OCI-LY1 (cell line): ENCODE data around the gene MAML2.

Source experiments
- H2AFZ ChIP-seq: fragments of 200-600 bp; sonication (generic), shearing (Covaris generic); 2 replicates; pipeline ENCODE4 v1.6.0; 2014; ENCODE audit warnings: antibody characterized with exemption, mild to moderate bottlenecking, low read length
- H3F3A ChIP-seq: fragments of 200-600 bp; sonication (generic), shearing (Covaris generic); 2 replicates; pipeline ENCODE4 v1.6.0; 2014; ENCODE audit warnings: mild to moderate bottlenecking, antibody characterized with exemption, low read length, moderate library complexity; ENCODE audit not compliant: insufficient read depth
- H3K27ac ChIP-seq: fragments of 200-600 bp; sonication (generic); 2 replicates; pipeline ENCODE4 v1.5.1; 2014; ENCODE audit warnings: low read length, mixed run types, mild to moderate bottlenecking, low read depth; ENCODE audit not compliant: poor library complexity, severe bottlenecking
- H3K27me3 ChIP-seq: fragments of 200-600 bp; sonication (generic); 2 replicates; pipeline ENCODE4 v1.6.0; 2014; ENCODE audit warnings: antibody characterized with exemption, mild to moderate bottlenecking, low read length, moderate library complexity; ENCODE audit not compliant: insufficient read depth
- H3K36me3 ChIP-seq: fragments of 200-600 bp; sonication (generic); 2 replicates; pipeline ENCODE4 v1.6.1; 2014; ENCODE audit warnings: mild to moderate bottlenecking, antibody characterized with exemption, low read length, moderate library complexity, mixed read lengths; ENCODE audit not compliant: insufficient read depth
- H3K4me1 ChIP-seq: fragments of 200-600 bp; sonication (generic); 2 replicates; pipeline ENCODE4 v1.5.1; 2014; ENCODE audit warnings: mild to moderate bottlenecking, low read length, moderate library complexity; ENCODE audit not compliant: insufficient read depth, severe bottlenecking
- H3K4me2 ChIP-seq: fragments of 200-600 bp; sonication (generic), shearing (Covaris generic); 2 replicates; pipeline ENCODE4 v1.6.1; 2014; ENCODE audit warnings: low read length
- H3K4me3 ChIP-seq: fragments of 200-600 bp; sonication (generic); 2 replicates; pipeline ENCODE4 v1.5.1; 2014; ENCODE audit warnings: low read length, low read depth, mild to moderate bottlenecking, mixed read lengths; ENCODE audit not compliant: poor library complexity, severe bottlenecking
- H3K79me2 ChIP-seq: fragments of 200-600 bp; shearing (Covaris generic); 2 replicates; pipeline ENCODE4 v1.6.1; 2016; ENCODE audit warnings: mixed run types, low read length, mixed read lengths; ENCODE audit not compliant: insufficient read depth
- H3K9ac ChIP-seq: fragments of 200-600 bp; sonication (generic), shearing (Covaris generic); 2 replicates; pipeline ENCODE4 v1.6.1; 2014; ENCODE audit warnings: mild to moderate bottlenecking, low read length, mixed read lengths
- H3K9me2 ChIP-seq: fragments of 200-600 bp; sonication (generic), shearing (Covaris generic); 2 replicates; pipeline ENCODE4 v1.6.1; 2014; ENCODE audit warnings: low read depth, mild to moderate bottlenecking, low read length, mixed read lengths
- H3K9me3 ChIP-seq: fragments of 200-600 bp; shearing (Covaris generic); 2 replicates; pipeline ENCODE4 v1.6.1; 2014; ENCODE audit warnings: low read length, mixed read lengths
- H4K20me1 ChIP-seq: fragments of 200-600 bp; sonication (generic), shearing (Covaris generic); 2 replicates; pipeline ENCODE4 v1.6.0; 2016; ENCODE audit warnings: mild to moderate bottlenecking, low read length; ENCODE audit not compliant: insufficient read depth
- CTCF ChIP-seq: fragments of 200-600 bp; sonication (generic), shearing (Covaris generic); IDR thresholded peaks from 2 replicates; pipeline ENCODE4 v1.5.1; 2017; ENCODE audit warnings: mild to moderate bottlenecking, antibody characterized with exemption, low read length, moderate library complexity, mixed read lengths
- EZH2 ChIP-seq: fragments of 200-600 bp; sonication (generic), shearing (Covaris generic); IDR thresholded peaks from 2 replicates; pipeline ENCODE4 v1.8.0; 2017; ENCODE audit warnings: borderline replicate concordance, mixed run types, mild to moderate bottlenecking, antibody characterized with exemption, low read length, moderate library complexity, mixed read lengths

MAML2 gene

GRCh38 chr11:96340555-96340885, 2.5 kb downstream of the MAML2 start:
- H3K9me2 ChIP-seq, result no peaks in the 10 kb centered on the region
- no peaks in the 10 kb centered on the region for H3K27me3 ChIP-seq
- peak overlapping the region; percentile 62 for H3K27ac ChIP-seq
- no peaks in the 10 kb centered on the region for H3F3A ChIP-seq
- H4K20me1 ChIP-seq, result no peaks in the 10 kb centered on the region
- H3K79me2 ChIP-seq, result no peaks in the 10 kb centered on the region
- no peaks in the 10 kb centered on the region for H3K9me3 ChIP-seq
- no peak overlapping the region for H3K9ac ChIP-seq
- H2AFZ ChIP-seq, result no peak overlapping the region
- peaks cover 62% of the 10 kb centered on the region for H3K4me1 ChIP-seq
- H3K4me3 ChIP-seq, result peak overlapping the region; percentile 65
- TF ChIP-seq CTCF (no peak), EZH2 (no peak)
- H3K36me3 ChIP-seq, result no peaks in the 10 kb centered on the region
- peak overlapping the region; percentile 73 for H3K4me2 ChIP-seq

- Histone ChIP-seq H2AFZ (no peak overlapping the region), H3K4me1 (peaks cover 63% of the 10 kb centered on the region), H3K9ac (peak overlapping the region; percentile 41; the same call in 1 of the 2 replicates), H3K9me2 (no peaks in the 10 kb centered on the region), H4K20me1 (no peaks in the 10 kb centered on the region), H3K27ac (peak overlapping the region; percentile 59), H3K4me3 (peak overlapping the region; percentile 43), H3K4me2 (peak overlapping the region; percentile 73), H3K9me3 (no peaks in the 10 kb centered on the region), H3F3A (no peaks in the 10 kb centered on the region), H3K79me2 (no peaks in the 10 kb centered on the region), H3K27me3 (no peaks in the 10 kb centered on the region), H3K36me3 (no peaks in the 10 kb centered on the region)
- TF ChIP-seq EZH2 (no peak), CTCF (no peak)
Measured at GRCh38 chr11:96339706-96340554, 3.1 kb downstream of the MAML2 start.

- H2AFZ ChIP-seq, result no peak overlapping the region
- peak overlapping the region; percentile 73 for H3K4me2 ChIP-seq
- peak overlapping the region; percentile 43 for H3K4me3 ChIP-seq
- H3F3A ChIP-seq, result no peaks in the 10 kb centered on the region
- H3K27ac ChIP-seq, result peak overlapping the region; percentile 59
- no peaks in the 10 kb centered on the region for H3K9me3 ChIP-seq
- no peak for TF ChIP-seq EZH2
- H3K36me3 ChIP-seq, result no peaks in the 10 kb centered on the region
- H3K9me2 ChIP-seq, result no peaks in the 10 kb centered on the region
- no peaks in the 10 kb centered on the region for H3K27me3 ChIP-seq
- no peaks in the 10 kb centered on the region for H3K79me2 ChIP-seq
- no peaks in the 10 kb centered on the region for H4K20me1 ChIP-seq
- peaks cover 63% of the 10 kb centered on the region for H3K4me1 ChIP-seq
- H3K9ac ChIP-seq, result peak overlapping the region; percentile 41; the same call in 1 of the 2 replicates
Measured at GRCh38 chr11:96338910-96339705, 3.9 kb downstream of the MAML2 start.
